IMR-90 (cell line): ENCODE data around the gene IFTAP. TPM values are rescaled to one million over a fixed set of nuclear protein-coding genes. Genes with fewer than 3 reads are reported as not detected.

Source experiments
- ATAC-seq: fragments of 200-7000 bp; cut with Tn5 transposase; 2 replicates; pipeline ENCODE4 v1.9.1; 2020; ENCODE audit warnings: low read depth, mild to moderate bottlenecking, moderate library complexity
- BruUV-seq: library from RNA; stranded (reverse); fragments of 400-500 nt; replicated peaks from 2 replicates; lab custom pipeline; 2021; lab: Mats Ljungman, UMichigan
- CTCF ChIA-PET: fragments of 300-600 bp; formaldehyde crosslinking; extraction: SDS; loops from one replicate; lab custom pipeline; 2021; ENCODE audit warnings: antibody characterized with exemption; lab: Yijun Ruan, JAX
- POLR2A ChIA-PET: fragments of 300-600 bp; sonication (Branson Sonifier 250); formaldehyde crosslinking; loops from one replicate; lab custom pipeline; 2022; ENCODE audit warnings: antibody characterized with exemption; ENCODE audit not compliant: unreplicated experiment; lab: Charles Lee
- DNase-seq: peaks from one replicate; pipeline ENCODE4 v3.0.0; 2013
- H2AFZ ChIP-seq: replicated peaks from 2 replicates; pipeline ENCODE3; 2013; ENCODE audit warnings: low read length, mild to moderate bottlenecking; ENCODE audit not compliant: poor library complexity
- H2AK5ac ChIP-seq: 2 replicates; pipeline ENCODE4 v1.6.1; 2013; ENCODE audit warnings: low read depth, low read length, inconsistent platforms
- H2AK9ac ChIP-seq: replicated peaks from 2 replicates; pipeline ENCODE3; 2013; ENCODE audit warnings: mild to moderate bottlenecking, low read depth, low read length, moderate library complexity; ENCODE audit not compliant: poor library complexity
- H2BK120ac ChIP-seq: 2 replicates; pipeline ENCODE4 v1.6.1; 2013; ENCODE audit warnings: low read depth, low read length, inconsistent platforms
- H2BK15ac ChIP-seq: 3 replicates; pipeline ENCODE4 v1.6.1; 2013; ENCODE audit warnings: low read depth, low read length, inconsistent platforms
- H2BK20ac ChIP-seq: 2 replicates; pipeline ENCODE4 v1.6.1; 2013; ENCODE audit warnings: low read depth, mild to moderate bottlenecking, inconsistent platforms, low read length, moderate library complexity
- H2BK5ac ChIP-seq: 2 replicates; pipeline ENCODE4 v1.6.1; 2013; ENCODE audit warnings: mild to moderate bottlenecking, low read depth, low read length, inconsistent platforms; ENCODE audit not compliant: poor library complexity, severe bottlenecking
- H3K14ac ChIP-seq: replicated peaks from 2 replicates; pipeline ENCODE4 v1.6.1; 2013; ENCODE audit warnings: low read depth, low read length, inconsistent platforms
- H3K18ac ChIP-seq: 2 replicates; pipeline ENCODE4 v1.6.1; 2013; ENCODE audit warnings: low read depth, low read length, control low read depth
- H3K23ac ChIP-seq: 2 replicates; pipeline ENCODE4 v1.6.1; 2013; ENCODE audit warnings: low read depth, low read length, inconsistent platforms
- H3K27ac ChIP-seq: 2 replicates; pipeline ENCODE4 v1.5.1; 2013; ENCODE audit warnings: mild to moderate bottlenecking, control low read depth, low read length; ENCODE audit not compliant: insufficient read depth
- H3K27me3 ChIP-seq: 2 replicates; pipeline ENCODE4 v1.6.1; 2013; ENCODE audit warnings: low read length; ENCODE audit not compliant: control insufficient read depth, insufficient read depth
- H3K36me3 ChIP-seq: 2 replicates; pipeline ENCODE4 v1.6.1; 2013; ENCODE audit warnings: low read length, mixed read lengths; ENCODE audit not compliant: control insufficient read depth, insufficient read depth
- H3K4ac ChIP-seq: 2 replicates; pipeline ENCODE4 v1.6.1; 2013; ENCODE audit warnings: low read depth, low read length, inconsistent platforms
- H3K4me1 ChIP-seq: 2 replicates; pipeline ENCODE4 v1.6.1; 2013; ENCODE audit warnings: low read length, mixed read lengths; ENCODE audit not compliant: control insufficient read depth, insufficient read depth
- H3K4me2 ChIP-seq: 2 replicates; pipeline ENCODE4 v1.6.1; 2013; ENCODE audit warnings: low read depth, mild to moderate bottlenecking, control low read depth, low read length, moderate library complexity
- H3K4me3 ChIP-seq: 2 replicates; pipeline ENCODE4 v1.5.1; 2013; ENCODE audit warnings: low read depth, mild to moderate bottlenecking, control low read depth, low read length, moderate library complexity; ENCODE audit not compliant: insufficient read depth
- H3K56ac ChIP-seq: 2 replicates; pipeline ENCODE4 v1.6.1; 2013; ENCODE audit warnings: low read length, inconsistent platforms; ENCODE audit not compliant: insufficient read depth; ENCODE audit errors: extremely low read depth
- H3K79me1 ChIP-seq, 2 experiments: 2 replicates each; pipeline ENCODE4 v1.6.1; 2013; ENCODE audit warnings: low read length in 2 of 2, inconsistent platforms in 1 of 2, low read depth in 1 of 2
- H3K9ac ChIP-seq: 2 replicates; pipeline ENCODE4 v1.6.1; 2013; ENCODE audit warnings: low read depth, low read length, control low read depth
- H3K9me1 ChIP-seq: 2 replicates; pipeline ENCODE4 v1.6.1; 2013; ENCODE audit warnings: low read length, inconsistent platforms; ENCODE audit not compliant: insufficient read depth
- H3K9me3 ChIP-seq: 2 replicates; pipeline ENCODE4 v1.6.1; 2013; ENCODE audit warnings: low read length; ENCODE audit not compliant: control insufficient read depth, insufficient read depth
- H4K20me1 ChIP-seq: 2 replicates; pipeline ENCODE4 v1.6.1; 2013; ENCODE audit warnings: low read length, inconsistent platforms; ENCODE audit not compliant: insufficient read depth
- H4K5ac ChIP-seq: 2 replicates; pipeline ENCODE4 v1.6.1; 2013; ENCODE audit warnings: mild to moderate bottlenecking, low read depth, low read length, control low read depth
- H4K8ac ChIP-seq, 2 experiments: 2 replicates each; pipeline ENCODE4 v1.6.1; 2013; ENCODE audit warnings: low read depth in 2 of 2, low read length in 2 of 2, control low read depth in 1 of 2, inconsistent platforms in 1 of 2
- H4K91ac ChIP-seq: 2 replicates; pipeline ENCODE4 v1.6.1; 2013; ENCODE audit warnings: low read depth, low read length, inconsistent platforms; ENCODE audit not compliant: insufficient read depth
- CEBPB ChIP-seq: IDR thresholded peaks from 2 replicates; pipeline ENCODE4 v1.6.1; 2012; ENCODE audit warnings: low read depth, low read length, improper control_type of control experiment
- FOS ChIP-seq: fragments of 150-350 bp; IDR thresholded peaks from 2 replicates; pipeline ENCODE4 v1.6.1; 2016; ENCODE audit warnings: low read depth, low read length
- MAZ ChIP-seq: IDR thresholded peaks from 2 replicates; pipeline ENCODE4 v1.6.1; 2012; ENCODE audit warnings: low read depth, mild to moderate bottlenecking, low read length, improper control_type of control experiment, moderate library complexity, borderline replicate concordance
- NFE2L2 ChIP-seq: fragments of 150-350 bp; IDR thresholded peaks from 2 replicates; pipeline ENCODE4 v1.6.1; 2016; ENCODE audit warnings: low read depth, mild to moderate bottlenecking, low read length
- POLR2A ChIP-seq: IDR thresholded peaks from 2 replicates; pipeline ENCODE4 v1.6.1; 2012; ENCODE audit warnings: mild to moderate bottlenecking, low read depth, low read length
- WGBS, 2 experiments: methylation state at CpG; one replicate each; pipeline versions ENCODE4 v1.1.5 to v1.1.7; 2013; ENCODE audit warnings: missing lambda C conversion rate in 2 of 2; ENCODE audit not compliant: insufficient read length in 1 of 2; ENCODE audit errors: extremely low coverage in 2 of 2; 5-methylcytosine and 5-hydroxymethylcytosine counted together
- dilution Hi-C: fragments of 300-500 bp; cut with HindIII; formaldehyde crosslinking; loops from one replicate; pipeline ENCODE4 v1.14.3; 2018; ENCODE audit warnings: low sequenced_read_pairs; ENCODE audit not compliant: unreplicated experiment
- in situ Hi-C: fragments of 300-500 bp; cut with MboI; formaldehyde crosslinking; loops from 3 replicates; pipeline ENCODE4 v1.14.3; 2019; ENCODE audit warnings: low sequenced_read_pairs, inconsistent platforms, mixed read lengths
- intact Hi-C: fragments of 100-400 bp; cut with micrococcal nuclease; formaldehyde crosslinking; loops from 2 replicates; pipeline ENCODE4 v1.10.0; 2022
- polyA plus RNA-seq, 3 experiments: library from polyadenylated mRNA; depleted of rRNA; stranded (reverse); fragments of >200 nt; gene quantifications; 2 replicates each; pipeline ENCODE4 v1.2.3, GENCODE V29; 2012; ENCODE audit warnings: low replicate concordance in 1 of 3
- total RNA-seq: library from RNA; depleted of rRNA; stranded (reverse); fragments of >200 nt; gene quantifications from 2 replicates; pipeline ENCODE4 v1.2.3, GENCODE V29; 2012
- TF ChIP-seq, protein P1 (sequence below): fragments of 150-350 bp; IDR thresholded peaks from 2 replicates; pipeline ENCODE4 v1.6.1; 2017; ENCODE audit warnings: mild to moderate bottlenecking, antibody characterized with exemption, low read length, low read depth

The IFTAP gene
- total and polyA plus RNA-seq, 2 of the 4 experiments (the other 2 are of a cell fraction), result 15.8 to 28.5 TPM

DNA sequence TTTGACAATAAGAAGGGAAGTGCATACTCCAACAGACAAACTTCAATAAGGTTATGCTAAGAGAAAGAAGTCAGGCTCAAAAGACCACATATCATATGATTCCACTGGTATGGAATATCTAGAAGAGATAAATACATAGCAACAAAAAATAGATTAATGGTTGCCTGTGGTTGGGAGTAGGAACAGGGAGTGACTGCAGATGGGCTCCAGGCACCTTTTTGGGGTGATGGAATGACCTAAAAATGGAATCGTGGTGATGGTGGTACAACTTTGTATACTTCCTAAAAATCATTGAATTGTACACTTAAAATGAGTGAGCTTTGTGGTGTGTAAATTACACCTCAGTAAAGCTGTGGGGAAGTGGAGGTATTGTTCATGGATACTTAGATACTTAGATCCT lies 32.7 kb downstream of the IFTAP start:
- Histone ChIP-seq H3K56ac (no peak overlapping the region), H4K20me1 (no peaks in the 10 kb centered on the region), H3K9me3 (no peaks in the 10 kb centered on the region), H3K36me3 (no peaks in the 10 kb centered on the region), H3K4ac (no peak overlapping the region), H4K91ac (no peak overlapping the region), H2BK15ac (no peak overlapping the region), H2BK120ac (no peak overlapping the region), H3K79me1 (no peaks in the 10 kb centered on the region), H3K23ac (no peak overlapping the region), H3K9ac (no peak overlapping the region), H3K9me1 (no peaks in the 10 kb centered on the region), H2BK5ac (no peak overlapping the region), H3K27me3 (no peaks in the 10 kb centered on the region), H4K8ac (no peak overlapping the region), H3K14ac (no peak overlapping the region), H3K4me1 (no peaks in the 10 kb centered on the region), H3K4me2 (no peak overlapping the region), H3K4me3 (no peak overlapping the region), H4K5ac (no peak overlapping the region), H2BK20ac (no peak overlapping the region), H3K18ac (no peak overlapping the region), H2AK5ac (no peak overlapping the region), H2AK9ac (no peak overlapping the region), H3K27ac (no peak overlapping the region), H2AFZ (no peak overlapping the region)
- intact Hi-C loops, result no loop called here
- dilution Hi-C loops, result no loop called here
- no peak for ATAC-seq
- no peak for DNase-seq
- ChIA-PET CTCF (no interaction called here), POLR2A (no interaction called here)
- no CpG with 5 or more reads among the region's 1 CpG for WGBS, 2 experiments
- no TSS peak for BruUV-seq
- TF ChIP-seq, protein P1, sequence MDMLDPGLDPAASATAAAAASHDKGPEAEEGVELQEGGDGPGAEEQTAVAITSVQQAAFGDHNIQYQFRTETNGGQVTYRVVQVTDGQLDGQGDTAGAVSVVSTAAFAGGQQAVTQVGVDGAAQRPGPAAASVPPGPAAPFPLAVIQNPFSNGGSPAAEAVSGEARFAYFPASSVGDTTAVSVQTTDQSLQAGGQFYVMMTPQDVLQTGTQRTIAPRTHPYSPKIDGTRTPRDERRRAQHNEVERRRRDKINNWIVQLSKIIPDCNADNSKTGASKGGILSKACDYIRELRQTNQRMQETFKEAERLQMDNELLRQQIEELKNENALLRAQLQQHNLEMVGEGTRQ, result no peak
- TF ChIP-seq NFE2L2, result no peak
- TF ChIP-seq POLR2A, result no peak
- no peak for TF ChIP-seq CEBPB
- no peak for TF ChIP-seq MAZ
- TF ChIP-seq FOS, result no peak
- in situ Hi-C loops, result no loop called here
